K562 (cell line): ENCODE measurements around the gene ZBTB16. TPM values are rescaled to one million over a fixed set of nuclear protein-coding genes. Genes with fewer than 3 reads are reported as not detected.

Experiments used
- ARID3B ChIP-seq: fragments of 250-450 bp; sonication (Bioruptor Pico); IDR thresholded peaks from 2 replicates; pipeline ENCODE4 v1.4.0; 2020; ENCODE audit warnings: borderline replicate concordance
- BCL6 ChIP-seq: fragments of 250-450 bp; sonication (Bioruptor Pico); IDR thresholded peaks from 2 replicates; pipeline ENCODE4 v1.4.0; 2020
- L3MBTL2 ChIP-seq: fragments of 450-650 bp; IDR thresholded peaks from 2 replicates; pipeline ENCODE4 v1.6.1; 2016; ENCODE audit warnings: mild to moderate bottlenecking, moderate library complexity
- NCOA1 ChIP-seq: fragments of 450-650 bp; IDR thresholded peaks from 2 replicates; pipeline ENCODE4 v1.6.1; 2016; ENCODE audit warnings: low read depth
- RBM22 ChIP-seq: fragments of 200-400 bp; formaldehyde crosslinking; IDR thresholded peaks from 2 replicates; pipeline ENCODE4 v1.6.1; 2018; ENCODE audit warnings: low read length, low read depth; ENCODE audit not compliant: poor library complexity, severe bottlenecking
- TEAD4 ChIP-seq, 2 experiments: sonication (generic) in 1 of 2; formaldehyde crosslinking in 1 of 2; IDR thresholded peaks; 2 replicates each; pipeline versions ENCODE4 v1.6.1 to v1.8.0; 2012 to 2022; ENCODE audit warnings: borderline replicate concordance in 1 of 2, inconsistent platforms in 1 of 2, low read length in 1 of 2, mild to moderate bottlenecking in 1 of 2, missing genetic modification reagents in 1 of 2
- ZNF175 ChIP-seq: fragments of 200-800 bp; sonication (Bioruptor generic); IDR thresholded peaks from 2 replicates; pipeline ENCODE4 v1.6.1; 2016; ENCODE audit warnings: low read depth, mild to moderate bottlenecking, missing genetic modification characterization, missing compliant biosample characterization
- ZNF197 ChIP-seq: fragments of 200-800 bp; sonication (Bioruptor generic); IDR thresholded peaks from 2 replicates; pipeline ENCODE4 v1.6.1; 2016; ENCODE audit warnings: low read depth, missing genetic modification characterization, missing compliant biosample characterization
- polyA plus RNA-seq, 8 experiments: library from polyadenylated mRNA; depleted of rRNA in 4 of 8; stranded (reverse) in 5 of 8; unstranded in 3 of 8; fragments of >200 nt; fragmentation: Nextera tagmentation in 2 of 8; fragmentation: Illumina TruSeq in 1 of 8; extraction: Ambion mirVana in 2 of 8; extraction: Trizol in 1 of 8; gene quantifications; 2 replicates each; pipeline versions ENCODE4 v1.2.1 to v1.2.3, GENCODE V29; 2011 to 2014; ENCODE audit warnings: inconsistent platforms in 1 of 8, missing spikeins in 1 of 8
- total RNA-seq, 7 experiments: library from RNA; depleted of rRNA in 6 of 7; stranded (reverse); fragments of >200 nt in 6 of 7; fragmentation: Illumina TruSeq in 2 of 7; extraction: Trizol in 2 of 7; gene quantifications; 2 replicates each; pipeline versions ENCODE4 v1.2.1 to v1.2.3, GENCODE V29; 2011 to 2021; ENCODE audit warnings: low replicate concordance in 1 of 7
- TF ChIP-seq, protein P1 (sequence below): fragments of 450-650 bp; IDR thresholded peaks from 2 replicates; pipeline ENCODE4 v1.6.1; 2016; ENCODE audit warnings: mild to moderate bottlenecking, moderate library complexity
- TF ChIP-seq, protein P2 (sequence below): fragments of 450-650 bp; IDR thresholded peaks from 2 replicates; pipeline ENCODE4 v1.6.1; 2014; ENCODE audit warnings: low read depth, mild to moderate bottlenecking, moderate library complexity, borderline replicate concordance

The ZBTB16 gene
- total and polyA plus RNA-seq, 9 of the 15 experiments (the other 6 are each of a cell fraction or from before 2014, with no cell fraction given): 0.06 to 0.40 (median 0.24) TPM; not detected in 4

GRCh38 chr11:114228435-114229411 is 169.2 kb downstream of the ZBTB16 start (continued):
- TF ChIP-seq, protein P1, sequence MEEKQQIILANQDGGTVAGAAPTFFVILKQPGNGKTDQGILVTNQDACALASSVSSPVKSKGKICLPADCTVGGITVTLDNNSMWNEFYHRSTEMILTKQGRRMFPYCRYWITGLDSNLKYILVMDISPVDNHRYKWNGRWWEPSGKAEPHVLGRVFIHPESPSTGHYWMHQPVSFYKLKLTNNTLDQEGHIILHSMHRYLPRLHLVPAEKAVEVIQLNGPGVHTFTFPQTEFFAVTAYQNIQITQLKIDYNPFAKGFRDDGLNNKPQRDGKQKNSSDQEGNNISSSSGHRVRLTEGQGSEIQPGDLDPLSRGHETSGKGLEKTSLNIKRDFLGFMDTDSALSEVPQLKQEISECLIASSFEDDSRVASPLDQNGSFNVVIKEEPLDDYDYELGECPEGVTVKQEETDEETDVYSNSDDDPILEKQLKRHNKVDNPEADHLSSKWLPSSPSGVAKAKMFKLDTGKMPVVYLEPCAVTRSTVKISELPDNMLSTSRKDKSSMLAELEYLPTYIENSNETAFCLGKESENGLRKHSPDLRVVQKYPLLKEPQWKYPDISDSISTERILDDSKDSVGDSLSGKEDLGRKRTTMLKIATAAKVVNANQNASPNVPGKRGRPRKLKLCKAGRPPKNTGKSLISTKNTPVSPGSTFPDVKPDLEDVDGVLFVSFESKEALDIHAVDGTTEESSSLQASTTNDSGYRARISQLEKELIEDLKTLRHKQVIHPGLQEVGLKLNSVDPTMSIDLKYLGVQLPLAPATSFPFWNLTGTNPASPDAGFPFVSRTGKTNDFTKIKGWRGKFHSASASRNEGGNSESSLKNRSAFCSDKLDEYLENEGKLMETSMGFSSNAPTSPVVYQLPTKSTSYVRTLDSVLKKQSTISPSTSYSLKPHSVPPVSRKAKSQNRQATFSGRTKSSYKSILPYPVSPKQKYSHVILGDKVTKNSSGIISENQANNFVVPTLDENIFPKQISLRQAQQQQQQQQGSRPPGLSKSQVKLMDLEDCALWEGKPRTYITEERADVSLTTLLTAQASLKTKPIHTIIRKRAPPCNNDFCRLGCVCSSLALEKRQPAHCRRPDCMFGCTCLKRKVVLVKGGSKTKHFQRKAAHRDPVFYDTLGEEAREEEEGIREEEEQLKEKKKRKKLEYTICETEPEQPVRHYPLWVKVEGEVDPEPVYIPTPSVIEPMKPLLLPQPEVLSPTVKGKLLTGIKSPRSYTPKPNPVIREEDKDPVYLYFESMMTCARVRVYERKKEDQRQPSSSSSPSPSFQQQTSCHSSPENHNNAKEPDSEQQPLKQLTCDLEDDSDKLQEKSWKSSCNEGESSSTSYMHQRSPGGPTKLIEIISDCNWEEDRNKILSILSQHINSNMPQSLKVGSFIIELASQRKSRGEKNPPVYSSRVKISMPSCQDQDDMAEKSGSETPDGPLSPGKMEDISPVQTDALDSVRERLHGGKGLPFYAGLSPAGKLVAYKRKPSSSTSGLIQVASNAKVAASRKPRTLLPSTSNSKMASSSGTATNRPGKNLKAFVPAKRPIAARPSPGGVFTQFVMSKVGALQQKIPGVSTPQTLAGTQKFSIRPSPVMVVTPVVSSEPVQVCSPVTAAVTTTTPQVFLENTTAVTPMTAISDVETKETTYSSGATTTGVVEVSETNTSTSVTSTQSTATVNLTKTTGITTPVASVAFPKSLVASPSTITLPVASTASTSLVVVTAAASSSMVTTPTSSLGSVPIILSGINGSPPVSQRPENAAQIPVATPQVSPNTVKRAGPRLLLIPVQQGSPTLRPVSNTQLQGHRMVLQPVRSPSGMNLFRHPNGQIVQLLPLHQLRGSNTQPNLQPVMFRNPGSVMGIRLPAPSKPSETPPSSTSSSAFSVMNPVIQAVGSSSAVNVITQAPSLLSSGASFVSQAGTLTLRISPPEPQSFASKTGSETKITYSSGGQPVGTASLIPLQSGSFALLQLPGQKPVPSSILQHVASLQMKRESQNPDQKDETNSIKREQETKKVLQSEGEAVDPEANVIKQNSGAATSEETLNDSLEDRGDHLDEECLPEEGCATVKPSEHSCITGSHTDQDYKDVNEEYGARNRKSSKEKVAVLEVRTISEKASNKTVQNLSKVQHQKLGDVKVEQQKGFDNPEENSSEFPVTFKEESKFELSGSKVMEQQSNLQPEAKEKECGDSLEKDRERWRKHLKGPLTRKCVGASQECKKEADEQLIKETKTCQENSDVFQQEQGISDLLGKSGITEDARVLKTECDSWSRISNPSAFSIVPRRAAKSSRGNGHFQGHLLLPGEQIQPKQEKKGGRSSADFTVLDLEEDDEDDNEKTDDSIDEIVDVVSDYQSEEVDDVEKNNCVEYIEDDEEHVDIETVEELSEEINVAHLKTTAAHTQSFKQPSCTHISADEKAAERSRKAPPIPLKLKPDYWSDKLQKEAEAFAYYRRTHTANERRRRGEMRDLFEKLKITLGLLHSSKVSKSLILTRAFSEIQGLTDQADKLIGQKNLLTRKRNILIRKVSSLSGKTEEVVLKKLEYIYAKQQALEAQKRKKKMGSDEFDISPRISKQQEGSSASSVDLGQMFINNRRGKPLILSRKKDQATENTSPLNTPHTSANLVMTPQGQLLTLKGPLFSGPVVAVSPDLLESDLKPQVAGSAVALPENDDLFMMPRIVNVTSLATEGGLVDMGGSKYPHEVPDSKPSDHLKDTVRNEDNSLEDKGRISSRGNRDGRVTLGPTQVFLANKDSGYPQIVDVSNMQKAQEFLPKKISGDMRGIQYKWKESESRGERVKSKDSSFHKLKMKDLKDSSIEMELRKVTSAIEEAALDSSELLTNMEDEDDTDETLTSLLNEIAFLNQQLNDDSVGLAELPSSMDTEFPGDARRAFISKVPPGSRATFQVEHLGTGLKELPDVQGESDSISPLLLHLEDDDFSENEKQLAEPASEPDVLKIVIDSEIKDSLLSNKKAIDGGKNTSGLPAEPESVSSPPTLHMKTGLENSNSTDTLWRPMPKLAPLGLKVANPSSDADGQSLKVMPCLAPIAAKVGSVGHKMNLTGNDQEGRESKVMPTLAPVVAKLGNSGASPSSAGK: no peak
- no peak for TF ChIP-seq ZNF197
- no peak for TF ChIP-seq ARID3B (CRISPR knock-in tag)
- no peak for TF ChIP-seq L3MBTL2
- TF ChIP-seq TEAD4 (IDR thresholded peaks at IDR 0.05; ENCODE audit: low read length): no peak
- TF ChIP-seq TEAD4 (CRISPR knock-in tag; IDR thresholded peaks at IDR 0.05; ENCODE audit: borderline replicate concordance): no peak
- no peak for TF ChIP-seq RBM22
- TF ChIP-seq, protein P2, sequence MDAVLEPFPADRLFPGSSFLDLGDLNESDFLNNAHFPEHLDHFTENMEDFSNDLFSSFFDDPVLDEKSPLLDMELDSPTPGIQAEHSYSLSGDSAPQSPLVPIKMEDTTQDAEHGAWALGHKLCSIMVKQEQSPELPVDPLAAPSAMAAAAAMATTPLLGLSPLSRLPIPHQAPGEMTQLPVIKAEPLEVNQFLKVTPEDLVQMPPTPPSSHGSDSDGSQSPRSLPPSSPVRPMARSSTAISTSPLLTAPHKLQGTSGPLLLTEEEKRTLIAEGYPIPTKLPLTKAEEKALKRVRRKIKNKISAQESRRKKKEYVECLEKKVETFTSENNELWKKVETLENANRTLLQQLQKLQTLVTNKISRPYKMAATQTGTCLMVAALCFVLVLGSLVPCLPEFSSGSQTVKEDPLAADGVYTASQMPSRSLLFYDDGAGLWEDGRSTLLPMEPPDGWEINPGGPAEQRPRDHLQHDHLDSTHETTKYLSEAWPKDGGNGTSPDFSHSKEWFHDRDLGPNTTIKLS: no peak
- no peak for TF ChIP-seq ZNF175
- no peak for TF ChIP-seq NCOA1
- no peak for TF ChIP-seq BCL6 (CRISPR knock-in tag)
